ENCODE measurements around the gene TMEM80.

GRCh38 chr11:704781-705645 lies 9.4 kb downstream of the TMEM80 start:
- TF ChIP-seq CTCF (IDR thresholded peaks at IDR 0.05), result no peak
- TF ChIP-seq ZFX (IDR thresholded peaks at IDR 0.05; ENCODE audit: borderline replicate concordance), result no peak

All from 22Rv1 (cell line).